GM23338 (cell line): ENCODE results near the gene NBEAL2. TPM values are rescaled to one million over a fixed set of nuclear protein-coding genes. Genes with fewer than 3 reads are reported as not detected.

ENCODE experiments used
- ATAC-seq: fragments of 200-7000 bp; cut with Tn5 transposase; 3 replicates; pipeline ENCODE4 v1.9.1; 2020
- DNase-seq: peaks from one replicate; pipeline ENCODE4 v3.0.0-alpha.2; 2015; ENCODE audit warnings: low spot score
- H2AFZ ChIP-seq: fragments of 200-600 bp; sonication (generic); 2 replicates; pipeline ENCODE4 v1.8.0; 2016; ENCODE audit warnings: antibody characterized with exemption, mild to moderate bottlenecking, moderate library complexity
- H3F3A ChIP-seq: fragments of 200-600 bp; sonication (generic); replicated peaks from 2 replicates; pipeline ENCODE4 v1.8.0; 2017; ENCODE audit warnings: antibody characterized with exemption, mixed run types, low read depth
- H3K27ac ChIP-seq: fragments of 200-600 bp; sonication (generic); 2 replicates; pipeline ENCODE4 v1.6.1; 2016; ENCODE audit warnings: low read depth
- H3K27me3 ChIP-seq: fragments of 200-600 bp; sonication (generic); 2 replicates; pipeline ENCODE4 v1.8.0; 2016; ENCODE audit warnings: mild to moderate bottlenecking, mixed run types, moderate library complexity; ENCODE audit not compliant: insufficient read depth
- H3K36me3 ChIP-seq: fragments of 200-600 bp; sonication (generic); 2 replicates; pipeline ENCODE4 v1.8.0; 2016; ENCODE audit warnings: mild to moderate bottlenecking; ENCODE audit not compliant: insufficient read depth
- H3K4me1 ChIP-seq: fragments of 200-600 bp; sonication (generic); 2 replicates; pipeline ENCODE4 v1.8.0; 2016; ENCODE audit warnings: mild to moderate bottlenecking, moderate library complexity; ENCODE audit not compliant: insufficient read depth
- H3K4me2 ChIP-seq: fragments of 200-600 bp; sonication (generic); 2 replicates; pipeline ENCODE4 v1.7.1; 2017; ENCODE audit warnings: mixed run types
- H3K4me3 ChIP-seq: fragments of 200-600 bp; sonication (generic); 2 replicates; pipeline ENCODE4 v1.6.1; 2016; ENCODE audit warnings: mixed run types
- H3K79me2 ChIP-seq: fragments of 200-600 bp; sonication (generic); replicated peaks from 2 replicates; pipeline ENCODE4 v1.8.0; 2017; ENCODE audit warnings: mild to moderate bottlenecking; ENCODE audit not compliant: insufficient read depth
- H3K9me2 ChIP-seq: fragments of 200-600 bp; sonication (generic); 2 replicates; pipeline ENCODE4 v1.8.0; 2017; ENCODE audit not compliant: insufficient read depth
- H4K20me1 ChIP-seq: fragments of 200-600 bp; sonication (generic); replicated peaks from 2 replicates; pipeline ENCODE4 v1.8.0; 2017; ENCODE audit warnings: mild to moderate bottlenecking; ENCODE audit not compliant: insufficient read depth
- H3K27ac Mint-ChIP-seq: 2 replicates; pipeline ENCODE4 v1.8.0; 2020; ENCODE audit warnings: inconsistent platforms, mild to moderate bottlenecking, moderate library complexity, mixed read lengths
- H3K27me3 Mint-ChIP-seq: 3 replicates; pipeline ENCODE4 v1.8.0; 2022; ENCODE audit warnings: low read depth, mild to moderate bottlenecking, moderate library complexity, mixed read lengths, inconsistent platforms; ENCODE audit not compliant: insufficient read depth, poor library complexity
- H3K36me3 Mint-ChIP-seq: 3 replicates; pipeline ENCODE4 v1.8.0; 2021; ENCODE audit warnings: low read depth, mild to moderate bottlenecking, inconsistent platforms, moderate library complexity, mixed read lengths
- H3K4me1 Mint-ChIP-seq: 3 replicates; pipeline ENCODE4 v1.8.0; 2020; ENCODE audit warnings: mild to moderate bottlenecking, inconsistent platforms, mixed read lengths
- H3K4me3 Mint-ChIP-seq: 3 replicates; pipeline ENCODE4 v1.8.0; 2021; ENCODE audit warnings: moderate library complexity, mild to moderate bottlenecking, inconsistent platforms, mixed read lengths
- H3K9me3 Mint-ChIP-seq: 3 replicates; pipeline ENCODE4 v1.8.0; 2020; ENCODE audit warnings: moderate library complexity, mild to moderate bottlenecking, inconsistent platforms, mixed read lengths
- CTCF ChIP-seq, 2 experiments: fragments of 200-600 bp in 1 of 2; sonication (generic) in 1 of 2; conservative IDR thresholded peaks; 2 replicates each; pipeline versions ENCODE4 v1.5.1 to v1.6.1; 2016 to 2017; ENCODE audit warnings: antibody characterized with exemption in 2 of 2, low read depth in 2 of 2, mild to moderate bottlenecking in 2 of 2, moderate library complexity in 1 of 2
- ETS1 ChIP-seq: IDR thresholded peaks from 2 replicates; pipeline ENCODE4 v1.6.1; 2016; ENCODE audit warnings: antibody characterized with exemption
- EZH2 ChIP-seq: fragments of 200-600 bp; sonication (generic); IDR thresholded peaks from one replicate; pipeline ENCODE4 v1.8.0; 2017; ENCODE audit warnings: antibody characterized with exemption, mild to moderate bottlenecking, low read depth; ENCODE audit not compliant: unreplicated experiment
- EZH2phosphoT487 ChIP-seq: fragments of 200-600 bp; sonication (generic); IDR thresholded peaks from one replicate; pipeline ENCODE4 v1.8.1; 2018; ENCODE audit warnings: antibody characterized with exemption; ENCODE audit not compliant: unreplicated experiment
- JUNB ChIP-seq: IDR thresholded peaks from one replicate; pipeline ENCODE4 v1.6.1; 2016; ENCODE audit warnings: antibody characterized with exemption; ENCODE audit not compliant: unreplicated experiment
- NANOG ChIP-seq: IDR thresholded peaks from 2 replicates; pipeline ENCODE4 v1.6.1; 2016; ENCODE audit warnings: antibody characterized with exemption, borderline replicate concordance
- POLR2AphosphoS5 ChIP-seq: IDR thresholded peaks from 2 replicates; pipeline ENCODE4 v1.6.1; 2016; ENCODE audit warnings: antibody characterized with exemption, low read depth
- REST ChIP-seq: IDR thresholded peaks from one replicate; pipeline ENCODE4 v1.6.1; 2018; ENCODE audit warnings: antibody characterized with exemption; ENCODE audit not compliant: unreplicated experiment
- STAT1 ChIP-seq: IDR thresholded peaks from one replicate; pipeline ENCODE4 v1.6.1; 2016; ENCODE audit warnings: antibody characterized with exemption; ENCODE audit not compliant: unreplicated experiment
- ZNF114 ChIP-seq: fragments of 250-450 bp; sonication (Bioruptor Pico); IDR thresholded peaks from 2 replicates; pipeline ENCODE4 v1.5.0; 2020; ENCODE audit warnings: mild to moderate bottlenecking, moderate library complexity
- ZNF331 ChIP-seq: fragments of 250-450 bp; sonication (Bioruptor Pico); IDR thresholded peaks from 2 replicates; pipeline ENCODE4 v1.5.0; 2020; ENCODE audit warnings: low read depth, mild to moderate bottlenecking, moderate library complexity
- ZNF462 ChIP-seq: fragments of 250-450 bp; sonication (Bioruptor Pico); IDR thresholded peaks from 2 replicates; pipeline ENCODE4 v1.5.0; 2020; ENCODE audit warnings: mild to moderate bottlenecking, moderate library complexity
- polyA plus RNA-seq: library from polyadenylated mRNA; unstranded; fragments of >200 nt; fragmentation: Nextera tagmentation; extraction: Ambion mirVana; gene quantifications from 2 replicates; pipeline ENCODE4 v1.2.1, GENCODE V29; 2016
- total RNA-seq: library from RNA; depleted of rRNA; stranded (reverse); fragments of >200 nt; shearing (Covaris generic); gene quantifications from 2 replicates; pipeline ENCODE4 v1.2.3, GENCODE V29; 2014

Gene NBEAL2
- total and polyA plus RNA-seq, 2 experiments from 2014 or later, result 13.5 to 79.9 TPM

GRCh38 chr3:46942481-46943236 is 36.8 kb upstream of the NBEAL2 start:
- ATAC-seq (peak; percentile 28), DNase-seq (no peak)
- Histone ChIP-seq H3K4me1 (peaks cover 31% of the 10 kb centered on the region), H3K27ac (0 out of 2 replicates have a peak overlapping the region, but pooled peaks have one; percentile 55), H3K4me3 (no peak overlapping the region), H3K27me3 (no peaks in the 10 kb centered on the region), H3K4me2 (no peak overlapping the region), H3K79me2 (peaks cover 81% of the 10 kb centered on the region), H3K36me3 (no peaks in the 10 kb centered on the region), H2AFZ (no peak overlapping the region), H4K20me1 (peaks cover 41% of the 10 kb centered on the region), H3F3A (no peaks in the 10 kb centered on the region), H3K9me2 (no peaks in the 10 kb centered on the region)
- H3K36me3 Mint-ChIP-seq, result peaks cover 37% of the 10 kb centered on the region
- H3K4me1 Mint-ChIP-seq, result peaks cover 52% of the 10 kb centered on the region
- no peaks in the 10 kb centered on the region for H3K9me3 Mint-ChIP-seq
- TF ChIP-seq REST (no peak), ZNF331 (no peak), STAT1 (no peak), JUNB (no peak), EZH2 (no peak), ZNF114 (no peak), POLR2AphosphoS5 (no peak), CTCF (conservative IDR thresholded peaks at IDR 0.05; ENCODE audit: low read depth in 2 of 2) (no peak), ETS1 (no peak), EZH2phosphoT487 (no peak), NANOG (no peak), ZNF462 (CRISPR knock-in tag) (no peak)
- H3K27me3 Mint-ChIP-seq, result peaks cover 8% of the 10 kb centered on the region
- H3K27ac Mint-ChIP-seq, result peak overlapping the region; percentile 25; the same call in 1 of the 2 replicates
- no peak overlapping the region for H3K4me3 Mint-ChIP-seq
